ENCODE measurements around the gene ZFR2. TPM values are rescaled to one million over a fixed set of nuclear protein-coding genes. Genes with fewer than 3 reads are reported as not detected.

ZFR2 gene
- total and polyA plus RNA-seq, 2 of the 8 experiments (the other 6 are each of a cell fraction or from before 2014, with no cell fraction given): 14.5 to 28.4 TPM

DNA sequence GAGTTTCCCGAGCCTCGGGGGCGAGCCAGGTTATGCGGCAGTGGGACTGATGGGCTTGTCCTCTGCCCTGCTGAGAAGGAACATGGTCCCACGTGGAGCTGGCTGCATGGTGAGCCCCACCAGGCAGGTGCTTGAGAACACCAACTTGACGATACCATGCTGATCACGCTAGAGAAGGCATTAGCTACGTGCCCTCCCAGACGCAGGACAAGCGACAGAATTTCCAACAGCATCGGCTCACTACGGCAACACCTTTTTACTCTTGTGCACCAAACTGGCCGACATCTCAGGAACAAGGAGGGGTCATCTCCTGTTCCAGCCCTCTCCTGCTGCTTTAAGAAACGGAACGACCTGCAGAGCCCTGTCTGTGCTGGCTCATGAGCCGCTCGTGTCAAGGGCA is 8.3 kb downstream of the ZFR2 start (continued):
- no peak for TF ChIP-seq NRF1 (IDR thresholded peaks at IDR 0.05; ENCODE audit: low read depth, low read length)
- no peak for TF ChIP-seq GABPA (IDR thresholded peaks at IDR 0.05; ENCODE audit: borderline replicate concordance, insufficient read depth, low read length)

All from H1 (cell line).